ENCODE results near the gene ROM1. TPM values are rescaled to one million over a fixed set of nuclear protein-coding genes. Genes with fewer than 3 reads are reported as not detected.
A peak's percentile ranks its signal among the peaks of the same experiment; 100 is the strongest.

The ROM1 gene
- total and polyA plus RNA-seq, 2 donors (not counting 3 experiments of a cell fraction or from before 2014, with no cell fraction given): 5.3 to 8.8 TPM

- FAIRE-seq (peak; percentile 42), DNase-seq (ENCODE audit: low read depth, low spot score) (no peak)
- intact Hi-C loops (cut with micrococcal nuclease): loop anchor here (1.0 kb wide), 1 partner anchor 9 kb away; the partner anchor contains the start of gene EML3
- Histone ChIP-seq H4K20me1 (replicated peaks; ENCODE audit: control insufficient read depth, extremely low read depth, insufficient read depth, low read length) (no peaks in the 10 kb centered on the region), H3K27ac (ENCODE audit: insufficient read depth, low read depth, low read length) (peak overlapping the region; percentile 4), H3K9ac (replicated peaks; ENCODE audit: extremely low read depth, insufficient read depth, low read length) (peak overlapping the region; percentile 48), H3K27me3 (ENCODE audit: control insufficient read depth in 2 of 2, insufficient read depth in 2 of 2, low read length in 2 of 2) (no peaks in the 10 kb centered on the region), H3K4me2 (ENCODE audit: insufficient read depth, low read length) (peak overlapping the region; percentile 84), H3K79me2 (ENCODE audit: control insufficient read depth, insufficient read depth, low read length) (peaks cover 6% of the 10 kb centered on the region), H3K36me3 (ENCODE audit: control insufficient read depth in 2 of 2, extremely low read depth in 1 of 2, insufficient read depth in 2 of 2, low read length in 2 of 2) (peaks cover under 1 to 14% of the 10 kb centered on the region in 2 experiments), H3K9me1 (replicated peaks; ENCODE audit: control insufficient read depth, extremely low read depth, insufficient read depth, low read length) (no peaks in the 10 kb centered on the region), H3K4me1 (ENCODE audit: control insufficient read depth, extremely low read depth, insufficient read depth, low read length) (peaks cover 15% of the 10 kb centered on the region), H3K9me3 (replicated peaks; ENCODE audit: control insufficient read depth, insufficient read depth, low read length) (no peaks in the 10 kb centered on the region), H2AFZ (ENCODE audit: low read depth, low read length) (peak overlapping the region; percentile 2), H3K4me3 (replicated peaks in 1 of 3; ENCODE audit: insufficient read depth in 1 of 3, low read depth in 1 of 3, low read length in 3 of 3) (peak overlapping the region; percentile 14 to 80 (median 66))
- TSS peak; percentile 11 for BruUV-seq (replicated peaks)
- POLR2A ChIA-PET: interaction anchor here (1.0 to 3.1 kb wide), 6 partner anchors 9 to 44 kb away, joined by 3 to 14 read pairs (median 5); partner anchors contain the start of genes C11orf98, CSKMT, EML3 and GANAB
- TF ChIP-seq JUN (IDR thresholded peaks at IDR 0.05; ENCODE audit: borderline replicate concordance, insufficient read depth, insufficient read length, low read depth) (no peak), MYC (IDR thresholded peaks at IDR 0.05; ENCODE audit: low read depth, low read length) (no peak), POLR2AphosphoS5 (IDR thresholded peaks at IDR 0.05; ENCODE audit: insufficient read depth, low read depth, low read length) (no peak), POLR2A (IDR thresholded peaks at IDR 0.05; ENCODE audit: low read depth, low read length) (no peak), FOS (IDR thresholded peaks at IDR 0.05; ENCODE audit: borderline replicate concordance, insufficient read depth, low read length) (no peak), GATA2 (IDR thresholded peaks at IDR 0.05; ENCODE audit: insufficient read depth, insufficient read length, low read depth, low read length) (no peak), EZH2 (IDR thresholded peaks at IDR 0.05; ENCODE audit: borderline replicate concordance, low read depth, low read length, severe bottlenecking) (no peak)
- TF ChIP-seq, protein P1, sequence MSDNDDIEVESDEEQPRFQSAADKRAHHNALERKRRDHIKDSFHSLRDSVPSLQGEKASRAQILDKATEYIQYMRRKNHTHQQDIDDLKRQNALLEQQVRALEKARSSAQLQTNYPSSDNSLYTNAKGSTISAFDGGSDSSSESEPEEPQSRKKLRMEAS (IDR thresholded peaks at IDR 0.05; ENCODE audit: insufficient read depth, insufficient read length): no peak
- TF ChIP-seq, protein P2, sequence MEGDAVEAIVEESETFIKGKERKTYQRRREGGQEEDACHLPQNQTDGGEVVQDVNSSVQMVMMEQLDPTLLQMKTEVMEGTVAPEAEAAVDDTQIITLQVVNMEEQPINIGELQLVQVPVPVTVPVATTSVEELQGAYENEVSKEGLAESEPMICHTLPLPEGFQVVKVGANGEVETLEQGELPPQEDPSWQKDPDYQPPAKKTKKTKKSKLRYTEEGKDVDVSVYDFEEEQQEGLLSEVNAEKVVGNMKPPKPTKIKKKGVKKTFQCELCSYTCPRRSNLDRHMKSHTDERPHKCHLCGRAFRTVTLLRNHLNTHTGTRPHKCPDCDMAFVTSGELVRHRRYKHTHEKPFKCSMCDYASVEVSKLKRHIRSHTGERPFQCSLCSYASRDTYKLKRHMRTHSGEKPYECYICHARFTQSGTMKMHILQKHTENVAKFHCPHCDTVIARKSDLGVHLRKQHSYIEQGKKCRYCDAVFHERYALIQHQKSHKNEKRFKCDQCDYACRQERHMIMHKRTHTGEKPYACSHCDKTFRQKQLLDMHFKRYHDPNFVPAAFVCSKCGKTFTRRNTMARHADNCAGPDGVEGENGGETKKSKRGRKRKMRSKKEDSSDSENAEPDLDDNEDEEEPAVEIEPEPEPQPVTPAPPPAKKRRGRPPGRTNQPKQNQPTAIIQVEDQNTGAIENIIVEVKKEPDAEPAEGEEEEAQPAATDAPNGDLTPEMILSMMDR (IDR thresholded peaks at IDR 0.05; ENCODE audit: extremely low read depth in 1 of 2, insufficient read depth in 1 of 2, low read depth in 1 of 2, low read length in 2 of 2): no peak
- CTCF ChIA-PET: interaction anchor here (0.8 to 2.2 kb wide), 10 partner anchors 9 to 226 kb away, joined by 3 to 30 read pairs (median 4); partner anchors contain the start of genes AHNAK, C11orf98, CSKMT and EEF1G
- dilution Hi-C loops (cut with MboI; ENCODE audit: extremely low pct_ligation_motif_present, low sequenced_read_pairs): no loop called here
Observed at GRCh38 chr11:62621027-62621566, 8.0 kb downstream of the ROM1 start.

Data from endothelial cell of umbilical vein (primary cell).